ENCODE results near the gene ARL5A.
A peak's percentile ranks its signal among the peaks of the same experiment; 100 is the strongest.

The ARL5A gene

GRCh38 chr2:151823651-151824050, 4.6 kb downstream of the ARL5A start:
- H3K36me3 Mint-ChIP-seq (ENCODE audit: low read depth): peaks cover 53% of the 10 kb centered on the region
- H3K4me1 Mint-ChIP-seq (ENCODE audit: low read depth): peaks cover 81% of the 10 kb centered on the region
- H3K9me3 Mint-ChIP-seq: peaks cover 2% of the 10 kb centered on the region
- no peak for DNase-seq
- no peaks in the 10 kb centered on the region for H3K27me3 Mint-ChIP-seq
- peak overlapping the region; percentile 24 for H3K27ac Mint-ChIP-seq
- no peak overlapping the region for H3K4me3 Mint-ChIP-seq

GRCh38 chr2:151819920-151820319, 8.3 kb downstream of the ARL5A start:
- Mint-ChIP-seq H3K27ac (peak overlapping the region; percentile 88), H3K36me3 (ENCODE audit: low read depth) (peaks cover 56% of the 10 kb centered on the region), H3K4me3 (no peak overlapping the region), H3K4me1 (ENCODE audit: low read depth) (peaks cover 71% of the 10 kb centered on the region), H3K27me3 (no peaks in the 10 kb centered on the region), H3K9me3 (peaks cover 2% of the 10 kb centered on the region)
- DNase-seq: no peak

GRCh38 chr2:151817929-151818328, 10.3 kb downstream of the ARL5A start:
- H3K4me1 Mint-ChIP-seq (ENCODE audit: low read depth): peaks cover 52% of the 10 kb centered on the region

GRCh38 chr2:151816843-151817242, 11.4 kb downstream of the ARL5A start:
- H3K4me1 Mint-ChIP-seq (ENCODE audit: low read depth): peaks cover 43% of the 10 kb centered on the region
- no peak overlapping the region for H3K27ac Mint-ChIP-seq
- no peak for DNase-seq
- H3K9me3 Mint-ChIP-seq: peaks cover 4% of the 10 kb centered on the region
- H3K36me3 Mint-ChIP-seq (ENCODE audit: low read depth): peaks cover 66% of the 10 kb centered on the region
- no peak overlapping the region for H3K4me3 Mint-ChIP-seq
- no peaks in the 10 kb centered on the region for H3K27me3 Mint-ChIP-seq

More at GRCh38 chr2:151817929-151818328, 10.3 kb downstream of the ARL5A start:
- Mint-ChIP-seq H3K9me3 (peaks cover 2% of the 10 kb centered on the region), H3K27me3 (no peaks in the 10 kb centered on the region), H3K36me3 (ENCODE audit: low read depth) (peaks cover 65% of the 10 kb centered on the region), H3K27ac (no peak overlapping the region), H3K4me3 (no peak overlapping the region)
- no peak for DNase-seq

GRCh38 chr2:151815821-151816489, 12.3 kb downstream of the ARL5A start:
- Mint-ChIP-seq H3K36me3 (ENCODE audit: low read depth) (peaks cover 68% of the 10 kb centered on the region), H3K9me3 (peaks cover 4% of the 10 kb centered on the region), H3K4me3 (no peak overlapping the region), H3K4me1 (ENCODE audit: low read depth) (peaks cover 37% of the 10 kb centered on the region), H3K27ac (no peak overlapping the region), H3K27me3 (no peaks in the 10 kb centered on the region)
- DNase-seq: no peak

- DNase-seq: no peak
- Mint-ChIP-seq H3K27ac (no peak overlapping the region), H3K36me3 (ENCODE audit: low read depth) (peaks cover 57% of the 10 kb centered on the region), H3K4me3 (no peak overlapping the region), H3K4me1 (ENCODE audit: low read depth) (peaks cover 8% of the 10 kb centered on the region), H3K9me3 (peaks cover 2% of the 10 kb centered on the region), H3K27me3 (no peaks in the 10 kb centered on the region)
Observed at GRCh38 chr2:151810489-151810888, 17.7 kb downstream of the ARL5A start.

- no peak overlapping the region for H3K4me3 Mint-ChIP-seq
- peaks cover 52% of the 10 kb centered on the region for H3K36me3 Mint-ChIP-seq (ENCODE audit: low read depth)
- peaks cover 8% of the 10 kb centered on the region for H3K4me1 Mint-ChIP-seq (ENCODE audit: low read depth)
- no peak overlapping the region for H3K27ac Mint-ChIP-seq
- no peaks in the 10 kb centered on the region for H3K27me3 Mint-ChIP-seq
- DNase-seq: no peak
- H3K9me3 Mint-ChIP-seq: peaks cover 2% of the 10 kb centered on the region
Observed at GRCh38 chr2:151809073-151809383, 19.2 kb downstream of the ARL5A start.

- no peak overlapping the region for H3K4me3 Mint-ChIP-seq
- no peak overlapping the region for H3K27ac Mint-ChIP-seq
- peaks cover 49% of the 10 kb centered on the region for H3K36me3 Mint-ChIP-seq (ENCODE audit: low read depth)
- DNase-seq: no peak
- no peaks in the 10 kb centered on the region for H3K27me3 Mint-ChIP-seq
- peaks cover 8% of the 10 kb centered on the region for H3K4me1 Mint-ChIP-seq (ENCODE audit: low read depth)
- H3K9me3 Mint-ChIP-seq: peaks cover 2% of the 10 kb centered on the region
Observed at GRCh38 chr2:151808258-151809072, 19.8 kb downstream of the ARL5A start.

- H3K4me3 Mint-ChIP-seq: no peak overlapping the region
- no peaks in the 10 kb centered on the region for H3K9me3 Mint-ChIP-seq
- peaks cover 50% of the 10 kb centered on the region for H3K36me3 Mint-ChIP-seq (ENCODE audit: low read depth)
- no peak for DNase-seq
- peaks cover 11% of the 10 kb centered on the region for H3K4me1 Mint-ChIP-seq (ENCODE audit: low read depth)
- no peak overlapping the region for H3K27ac Mint-ChIP-seq
- H3K27me3 Mint-ChIP-seq: no peaks in the 10 kb centered on the region
Observed at GRCh38 chr2:151805961-151806360, 22.3 kb downstream of the ARL5A start.

- Mint-ChIP-seq H3K36me3 (ENCODE audit: low read depth) (peaks cover 49% of the 10 kb centered on the region), H3K4me1 (ENCODE audit: low read depth) (peaks cover 14% of the 10 kb centered on the region), H3K9me3 (no peaks in the 10 kb centered on the region), H3K27ac (no peak overlapping the region), H3K27me3 (no peaks in the 10 kb centered on the region), H3K4me3 (no peak overlapping the region)
- no peak for DNase-seq
Observed at GRCh38 chr2:151805343-151805742, 22.9 kb downstream of the ARL5A start.

GRCh38 chr2:151803811-151804210, 24.4 kb downstream of the ARL5A start:
- no peak for DNase-seq
- Mint-ChIP-seq H3K9me3 (no peaks in the 10 kb centered on the region), H3K27me3 (no peaks in the 10 kb centered on the region), H3K4me3 (no peak overlapping the region), H3K27ac (no peak overlapping the region), H3K4me1 (ENCODE audit: low read depth) (peaks cover 9% of the 10 kb centered on the region), H3K36me3 (ENCODE audit: low read depth) (peaks cover 49% of the 10 kb centered on the region)

- no peak for DNase-seq
- no peaks in the 10 kb centered on the region for H3K27me3 Mint-ChIP-seq
- H3K36me3 Mint-ChIP-seq (ENCODE audit: low read depth): peaks cover 56% of the 10 kb centered on the region
- H3K4me1 Mint-ChIP-seq (ENCODE audit: low read depth): peaks cover 8% of the 10 kb centered on the region
- no peaks in the 10 kb centered on the region for H3K9me3 Mint-ChIP-seq
- no peak overlapping the region for H3K4me3 Mint-ChIP-seq
- H3K27ac Mint-ChIP-seq: no peak overlapping the region
Observed at GRCh38 chr2:151802315-151802714, 25.9 kb downstream of the ARL5A start.

- peaks cover 80% of the 10 kb centered on the region for H3K36me3 Mint-ChIP-seq (ENCODE audit: low read depth)
- no peak overlapping the region for H3K27ac Mint-ChIP-seq
- DNase-seq: no peak
- peaks cover 8% of the 10 kb centered on the region for H3K4me1 Mint-ChIP-seq (ENCODE audit: low read depth)
- no peaks in the 10 kb centered on the region for H3K27me3 Mint-ChIP-seq
- H3K4me3 Mint-ChIP-seq: no peak overlapping the region
- no peaks in the 10 kb centered on the region for H3K9me3 Mint-ChIP-seq
Observed at GRCh38 chr2:151799886-151800292, 28.3 kb downstream of the ARL5A start.

GRCh38 chr2:151796774-151797173, 31.4 kb downstream of the ARL5A start:
- no peak for DNase-seq
- H3K36me3 Mint-ChIP-seq (ENCODE audit: low read depth): peaks cover 76% of the 10 kb centered on the region
- H3K27me3 Mint-ChIP-seq: no peaks in the 10 kb centered on the region
- peaks cover 8% of the 10 kb centered on the region for H3K4me1 Mint-ChIP-seq (ENCODE audit: low read depth)
- H3K4me3 Mint-ChIP-seq: no peak overlapping the region
- no peaks in the 10 kb centered on the region for H3K9me3 Mint-ChIP-seq
- no peak overlapping the region for H3K27ac Mint-ChIP-seq

- Mint-ChIP-seq H3K27me3 (no peaks in the 10 kb centered on the region), H3K4me1 (ENCODE audit: low read depth) (peaks cover 5% of the 10 kb centered on the region), H3K9me3 (no peaks in the 10 kb centered on the region), H3K4me3 (no peak overlapping the region), H3K36me3 (ENCODE audit: low read depth) (peaks cover 76% of the 10 kb centered on the region), H3K27ac (no peak overlapping the region)
- no peak for DNase-seq
Observed at GRCh38 chr2:151795646-151796240, 32.5 kb downstream of the ARL5A start.
